ENCODE results near the gene KCNJ14.
A peak's percentile ranks its signal among the peaks of the same experiment; 100 is the strongest.

Gene KCNJ14

GRCh38 chr19:48491793-48492123 is 36.4 kb downstream of the KCNJ14 start:
- no peak for DNase-seq (ENCODE audit: low read depth)
- no peak for TF ChIP-seq CTCF (IDR thresholded peaks at IDR 0.05; ENCODE audit: low read depth, low read length, missing control alignments)
- no peak overlapping the region for H3K4me3 ChIP-seq (ENCODE audit: low read depth, low read length)
- in situ Hi-C loops (cut with HindIII; ENCODE audit: low sequenced_read_pairs), result no loop called here

- peak; percentile 75 for DNase-seq (ENCODE audit: low read depth)
- TF ChIP-seq CTCF (IDR thresholded peaks at IDR 0.05; ENCODE audit: low read depth, low read length, missing control alignments), result no peak
- in situ Hi-C loops (cut with HindIII; ENCODE audit: low sequenced_read_pairs), result no loop called here
- peak overlapping the region; percentile 40 for H3K4me3 ChIP-seq (ENCODE audit: low read depth, low read length)
These were observed 37.7 kb downstream of the KCNJ14 start for GRCh38 chr19:48492925-48493717.

GRCh38 chr19:48493718-48494401 is 38.5 kb downstream of the KCNJ14 start:
- H3K4me3 ChIP-seq (ENCODE audit: low read depth, low read length), result peak overlapping the region; percentile 40
- no peak for DNase-seq (ENCODE audit: low read depth)
- in situ Hi-C loops (cut with HindIII; ENCODE audit: low sequenced_read_pairs), result no loop called here
- TF ChIP-seq CTCF (IDR thresholded peaks at IDR 0.05; ENCODE audit: low read depth, low read length, missing control alignments), result no peak

- TF ChIP-seq CTCF (IDR thresholded peaks at IDR 0.05; ENCODE audit: low read depth, low read length, missing control alignments), result no peak
- in situ Hi-C loops (cut with HindIII; ENCODE audit: low sequenced_read_pairs), result no loop called here
- DNase-seq (ENCODE audit: low read depth), result no peak
- H3K4me3 ChIP-seq (ENCODE audit: low read depth, low read length), result no peak overlapping the region
These were observed 40.0 kb downstream of the KCNJ14 start for GRCh38 chr19:48495396-48495795.

- no peak overlapping the region for H3K4me3 ChIP-seq (ENCODE audit: low read depth, low read length)
- no peak for TF ChIP-seq CTCF (IDR thresholded peaks at IDR 0.05; ENCODE audit: low read depth, low read length, missing control alignments)
- DNase-seq (ENCODE audit: low read depth), result no peak
- in situ Hi-C loops (cut with HindIII; ENCODE audit: low sequenced_read_pairs), result no loop called here
These were observed 41.8 kb downstream of the KCNJ14 start for GRCh38 chr19:48496959-48497727.

GRCh38 chr19:48497728-48498594 is 42.6 kb downstream of the KCNJ14 start:
- in situ Hi-C loops (cut with HindIII; ENCODE audit: low sequenced_read_pairs), result no loop called here
- no peak overlapping the region for H3K4me3 ChIP-seq (ENCODE audit: low read depth, low read length)
- DNase-seq (ENCODE audit: low read depth), result no peak
- TF ChIP-seq CTCF (IDR thresholded peaks at IDR 0.05; ENCODE audit: low read depth, low read length, missing control alignments), result no peak
